ENCODE data around the gene AP3B2. TPM values are rescaled to one million over a fixed set of nuclear protein-coding genes. Genes with fewer than 3 reads are reported as not detected.

Gene AP3B2
- total and polyA plus RNA-seq, 2 of the 4 experiments (the other 2 are of a cell fraction) = 0.14 TPM; not detected in 1

GRCh38 chr15:82726816-82727215, 17.1 kb upstream of the AP3B2 start:
- H2AK5ac ChIP-seq (ENCODE audit: low read depth, low read length) = no peak overlapping the region
- no peaks in the 10 kb centered on the region for H3K4me1 ChIP-seq (ENCODE audit: control insufficient read depth, insufficient read depth, low read length)
- BruUV-seq (replicated peaks) = no TSS peak
- intact Hi-C loops (cut with micrococcal nuclease) = no loop called here
- 88% methylated on average over 3 of the region's 10 CpGs; no CpG with 5 or more reads in 1 of the 2 experiments for WGBS, 2 experiments (ENCODE audit: extremely low coverage in 2 of 2, insufficient read length in 1 of 2)
- H4K20me1 ChIP-seq (ENCODE audit: insufficient read depth, low read length) = no peaks in the 10 kb centered on the region
- H3K23ac ChIP-seq (ENCODE audit: low read depth, low read length) = no peak overlapping the region
- H3K9me1 ChIP-seq (ENCODE audit: insufficient read depth, low read length) = no peaks in the 10 kb centered on the region
- H3K9ac ChIP-seq (ENCODE audit: low read depth, low read length) = no peak overlapping the region
- ATAC-seq (ENCODE audit: low read depth) = no peak
- no peak overlapping the region for H2BK20ac ChIP-seq (ENCODE audit: low read depth, low read length)
- no peak overlapping the region for H3K27ac ChIP-seq (ENCODE audit: insufficient read depth, low read length)
- no peak overlapping the region for H3K18ac ChIP-seq (ENCODE audit: low read depth, low read length)
- ChIA-PET CTCF (no interaction called here), POLR2A (ENCODE audit: unreplicated experiment) (no interaction called here)
- no peaks in the 10 kb centered on the region for H3K79me1 ChIP-seq (ENCODE audit: low read depth in 1 of 2, low read length in 2 of 2)
- H4K8ac ChIP-seq (ENCODE audit: low read depth in 2 of 2, low read length in 2 of 2) = no peak overlapping the region
- H3K56ac ChIP-seq (ENCODE audit: extremely low read depth, insufficient read depth, low read length) = no peak overlapping the region
- dilution Hi-C loops (cut with HindIII; ENCODE audit: low sequenced_read_pairs, unreplicated experiment) = no loop called here
- no peak overlapping the region for H2AFZ ChIP-seq (replicated peaks; ENCODE audit: low read length, poor library complexity)
- H3K4me3 ChIP-seq (ENCODE audit: insufficient read depth, low read depth, low read length) = no peak overlapping the region
- H3K9me3 ChIP-seq (ENCODE audit: control insufficient read depth, insufficient read depth, low read length) = no peaks in the 10 kb centered on the region
- H2BK15ac ChIP-seq (ENCODE audit: low read depth, low read length) = no peak overlapping the region
- H2AK9ac ChIP-seq (replicated peaks; ENCODE audit: low read depth, low read length, poor library complexity) = no peak overlapping the region
- TF ChIP-seq USF2 (IDR thresholded peaks at IDR 0.05; ENCODE audit: low read depth, low read length) = no peak
- no peak for TF ChIP-seq SMC3 (IDR thresholded peaks at IDR 0.05; ENCODE audit: low read depth, low read length)
- TF ChIP-seq BHLHE40 (IDR thresholded peaks at IDR 0.05; ENCODE audit: low read depth, low read length) = no peak
- TF ChIP-seq CHD1 (IDR thresholded peaks at IDR 0.05; ENCODE audit: low read depth, low read length) = no peak
- no peak for TF ChIP-seq CTCF (conservative IDR thresholded peaks at IDR 0.05; ENCODE audit: low read depth, low read length)
- TF ChIP-seq RAD21 (IDR thresholded peaks at IDR 0.05; ENCODE audit: low read length) = no peak
- H3K4me2 ChIP-seq (ENCODE audit: low read depth, low read length) = no peak overlapping the region
- H4K91ac ChIP-seq (ENCODE audit: insufficient read depth, low read depth, low read length) = no peak overlapping the region
- H3K27me3 ChIP-seq (ENCODE audit: control insufficient read depth, insufficient read depth, low read length) = no peaks in the 10 kb centered on the region
- no peak overlapping the region for H2BK5ac ChIP-seq (ENCODE audit: low read depth, low read length, poor library complexity, severe bottlenecking)
- no peaks in the 10 kb centered on the region for H3K36me3 ChIP-seq (ENCODE audit: control insufficient read depth, insufficient read depth, low read length)
- in situ Hi-C loops (cut with MboI; ENCODE audit: low sequenced_read_pairs) = no loop called here
- no peak overlapping the region for H3K14ac ChIP-seq (replicated peaks; ENCODE audit: low read depth, low read length)
- H3K4ac ChIP-seq (ENCODE audit: low read depth, low read length) = no peak overlapping the region
- no peak overlapping the region for H4K5ac ChIP-seq (ENCODE audit: low read depth, low read length)
- DNase-seq = no peak
- no peak overlapping the region for H2BK120ac ChIP-seq (ENCODE audit: low read depth, low read length)

Measured in IMR-90 (cell line).